OCI-LY7 (cell line): ENCODE results near the gene TBC1D24. TPM values are rescaled to one million over a fixed set of nuclear protein-coding genes. Genes with fewer than 3 reads are reported as not detected.

Experiments
- BruUV-seq: library from RNA; stranded (reverse); fragments of 400-500 nt; replicated peaks from 2 replicates; lab custom pipeline; 2021; lab: Mats Ljungman, UMichigan
- CTCF ChIA-PET: fragments of 300-600 bp; sonication (Branson Sonifier 250); formaldehyde crosslinking; loops from one replicate; lab custom pipeline; 2022; ENCODE audit warnings: antibody characterized with exemption; ENCODE audit not compliant: unreplicated experiment; lab: Charles Lee
- POLR2A ChIA-PET: fragments of 300-600 bp; sonication (Branson Sonifier 250); formaldehyde crosslinking; loops from one replicate; lab custom pipeline; 2022; ENCODE audit warnings: antibody characterized with exemption; lab: Charles Lee
- DNase-seq: peaks from one replicate; pipeline ENCODE4 v3.0.0-alpha.2; 2015; ENCODE audit warnings: low spot score
- H2AFZ ChIP-seq: fragments of 200-600 bp; sonication (generic), shearing (Covaris generic); 2 replicates; pipeline ENCODE4 v1.6.1; 2014; ENCODE audit warnings: mild to moderate bottlenecking, antibody characterized with exemption, low read length, moderate library complexity
- H3K27ac ChIP-seq: fragments of 200-600 bp; sonication (generic); 2 replicates; pipeline ENCODE4 v1.5.1; 2014; ENCODE audit warnings: mixed run types, low read depth, mild to moderate bottlenecking, moderate library complexity, low read length, inconsistent platforms; ENCODE audit not compliant: poor library complexity, severe bottlenecking
- H3K36me3 ChIP-seq: fragments of 200-600 bp; sonication (generic); 2 replicates; pipeline ENCODE4 v1.6.1; 2014; ENCODE audit warnings: mild to moderate bottlenecking, antibody characterized with exemption, low read length, moderate library complexity, mixed read lengths; ENCODE audit not compliant: insufficient read depth
- H3K4me1 ChIP-seq: fragments of 200-600 bp; sonication (generic); 2 replicates; pipeline ENCODE4 v1.5.1; 2014; ENCODE audit warnings: mild to moderate bottlenecking, low read length; ENCODE audit not compliant: insufficient read depth, poor library complexity, severe bottlenecking
- H3K4me2 ChIP-seq: fragments of 200-600 bp; sonication (generic); 2 replicates; pipeline ENCODE4 v1.6.1; 2014; ENCODE audit warnings: mild to moderate bottlenecking, low read length
- H3K4me3 ChIP-seq: fragments of 200-600 bp; sonication (generic); 2 replicates; pipeline ENCODE4 v1.5.1; 2014; ENCODE audit warnings: mild to moderate bottlenecking, low read depth, low read length; ENCODE audit not compliant: poor library complexity, severe bottlenecking
- H3K79me2 ChIP-seq: fragments of 200-600 bp; sonication (generic); 2 replicates; pipeline ENCODE4 v1.6.1; 2016; ENCODE audit warnings: low read depth, mild to moderate bottlenecking, low read length, moderate library complexity, mixed read lengths; ENCODE audit not compliant: insufficient read depth
- H3K9me2 ChIP-seq: fragments of 200-600 bp; sonication (generic); 2 replicates; pipeline ENCODE4 v1.6.1; 2016; ENCODE audit warnings: mild to moderate bottlenecking, low read length, mixed read lengths; ENCODE audit not compliant: insufficient read depth
- H3K9me3 ChIP-seq: fragments of 200-600 bp; sonication (generic); 2 replicates; pipeline ENCODE4 v1.6.1; 2014; ENCODE audit warnings: mild to moderate bottlenecking, mixed run types, low read length, mixed read lengths
- H4K20me1 ChIP-seq: fragments of 200-600 bp; sonication (generic); 2 replicates; pipeline ENCODE4 v1.6.1; 2014; ENCODE audit warnings: mild to moderate bottlenecking, antibody characterized with exemption, low read length, moderate library complexity, mixed read lengths; ENCODE audit not compliant: insufficient read depth
- CTCF ChIP-seq: fragments of 200-600 bp; sonication (generic); conservative IDR thresholded peaks from 2 replicates; pipeline ENCODE4 v1.5.1; 2014; ENCODE audit warnings: mild to moderate bottlenecking, antibody characterized with exemption, low read length, moderate library complexity, mixed read lengths
- EZH2phosphoT487 ChIP-seq: fragments of 200-600 bp; sonication (generic); IDR thresholded peaks from 2 replicates; pipeline ENCODE4 v1.6.1; 2018; ENCODE audit warnings: low read depth, borderline replicate concordance, mild to moderate bottlenecking, mixed run types, antibody characterized with exemption, low read length, moderate library complexity, mixed read lengths
- intact Hi-C: fragments of 100-400 bp; cut with micrococcal nuclease; formaldehyde crosslinking; loops from one replicate; pipeline ENCODE4 v1.10.0; 2022; ENCODE audit not compliant: unreplicated experiment
- total RNA-seq, 2 experiments: library from RNA; depleted of rRNA in 1 of 2; stranded (reverse); fragments of >200 nt in 1 of 2; shearing (Covaris generic) in 1 of 2; gene quantifications; 2 replicates each; pipeline ENCODE4 v1.2.3, GENCODE V29; 2014 to 2022

Gene TBC1D24
- total RNA-seq, 2 experiments from 2014 or later = 23.4 to 34.7 TPM

GRCh38 chr16:2490190-2491105, 15.5 kb downstream of the TBC1D24 start:
- ChIA-PET CTCF (no interaction called here), POLR2A (no interaction called here)
- Histone ChIP-seq H3K9me2 (no peaks in the 10 kb centered on the region), H2AFZ (no peak overlapping the region), H3K9me3 (no peaks in the 10 kb centered on the region), H4K20me1 (no peaks in the 10 kb centered on the region), H3K4me3 (no peak overlapping the region), H3K4me2 (no peak overlapping the region), H3K4me1 (peaks cover 6% of the 10 kb centered on the region), H3K36me3 (peaks cover 17% of the 10 kb centered on the region; the same call in 1 of the 2 replicates), H3K27ac (no peak overlapping the region), H3K79me2 (no peaks in the 10 kb centered on the region)
- TF ChIP-seq EZH2phosphoT487 = no peak
- TF ChIP-seq CTCF = no peak
- DNase-seq = no peak
- no TSS peak for BruUV-seq
- intact Hi-C loops = no loop called here

GRCh38 chr16:2492292-2492691, 17.4 kb downstream of the TBC1D24 start:
- H3K4me1 ChIP-seq = no peaks in the 10 kb centered on the region
- H3K9me3 ChIP-seq = no peaks in the 10 kb centered on the region
- CTCF ChIA-PET = no interaction called here

More at GRCh38 chr16:2492292-2492691, 17.4 kb downstream of the TBC1D24 start:
- Histone ChIP-seq H3K36me3 (peaks cover 25% of the 10 kb centered on the region), H4K20me1 (no peaks in the 10 kb centered on the region), H3K4me3 (no peak overlapping the region), H3K9me2 (no peaks in the 10 kb centered on the region), H3K27ac (no peak overlapping the region), H3K4me2 (no peak overlapping the region), H3K79me2 (no peaks in the 10 kb centered on the region), H2AFZ (no peak overlapping the region)
- no TSS peak for BruUV-seq
- no peak for TF ChIP-seq EZH2phosphoT487
- no peak for TF ChIP-seq CTCF
- intact Hi-C loops = no loop called here
- DNase-seq = no peak
- POLR2A ChIA-PET = interaction anchor here (0.6 kb wide), 1 partner anchor 262 kb away, joined by 5 read pairs; no protein-coding TSS in a partner anchor
